Chondrocyte (in vitro differentiated cells): ENCODE results near the gene NTPCR. TPM values are rescaled to one million over a fixed set of nuclear protein-coding genes. Genes with fewer than 3 reads are reported as not detected.

Experiments
- DNase-seq: peaks from one replicate; pipeline ENCODE4 v3.0.0; 2021; ENCODE audit warnings: mixed read lengths, low spot score
- H3K27ac Mint-ChIP-seq: one replicate; pipeline ENCODE4 v1.8.0; 2021; ENCODE audit warnings: mild to moderate bottlenecking, moderate library complexity, mixed read lengths; ENCODE audit not compliant: unreplicated experiment
- H3K27me3 Mint-ChIP-seq: 2 replicates; pipeline ENCODE4 v1.8.0; 2021; ENCODE audit warnings: low read depth, mixed read lengths
- H3K36me3 Mint-ChIP-seq: 2 replicates; pipeline ENCODE4 v1.8.0; 2021; ENCODE audit warnings: low read depth, mixed read lengths
- H3K4me1 Mint-ChIP-seq: 2 replicates; pipeline ENCODE4 v1.8.0; 2021; ENCODE audit warnings: low read depth, mild to moderate bottlenecking, mixed read lengths
- H3K4me3 Mint-ChIP-seq: one replicate; pipeline ENCODE4 v1.8.0; 2021; ENCODE audit warnings: mild to moderate bottlenecking, moderate library complexity, mixed read lengths; ENCODE audit not compliant: unreplicated experiment
- H3K9me3 Mint-ChIP-seq: 2 replicates; pipeline ENCODE4 v1.8.0; 2021; ENCODE audit warnings: low read depth, mixed read lengths
- total RNA-seq: library from RNA; stranded (reverse); gene quantifications from 3 replicates; pipeline ENCODE4 v1.2.1, GENCODE V29; 2021
- TF ChIP-seq, protein P1 (sequence below): fragments of 200-600 bp; sonication (generic); IDR thresholded peaks from 2 replicates; pipeline ENCODE4 v1.5.0; 2021; ENCODE audit warnings: antibody characterized with exemption, mild to moderate bottlenecking, moderate library complexity

The NTPCR gene
- total RNA-seq, 1 donor from 2014 or later, result 24.8 TPM

- Mint-ChIP-seq H3K27ac (no peak overlapping the region), H3K27me3 (no peaks in the 10 kb centered on the region), H3K36me3 (peaks cover 8% of the 10 kb centered on the region), H3K4me1 (peaks cover 4% of the 10 kb centered on the region), H3K4me3 (no peak overlapping the region), H3K9me3 (no peaks in the 10 kb centered on the region)
- TF ChIP-seq, protein P1, sequence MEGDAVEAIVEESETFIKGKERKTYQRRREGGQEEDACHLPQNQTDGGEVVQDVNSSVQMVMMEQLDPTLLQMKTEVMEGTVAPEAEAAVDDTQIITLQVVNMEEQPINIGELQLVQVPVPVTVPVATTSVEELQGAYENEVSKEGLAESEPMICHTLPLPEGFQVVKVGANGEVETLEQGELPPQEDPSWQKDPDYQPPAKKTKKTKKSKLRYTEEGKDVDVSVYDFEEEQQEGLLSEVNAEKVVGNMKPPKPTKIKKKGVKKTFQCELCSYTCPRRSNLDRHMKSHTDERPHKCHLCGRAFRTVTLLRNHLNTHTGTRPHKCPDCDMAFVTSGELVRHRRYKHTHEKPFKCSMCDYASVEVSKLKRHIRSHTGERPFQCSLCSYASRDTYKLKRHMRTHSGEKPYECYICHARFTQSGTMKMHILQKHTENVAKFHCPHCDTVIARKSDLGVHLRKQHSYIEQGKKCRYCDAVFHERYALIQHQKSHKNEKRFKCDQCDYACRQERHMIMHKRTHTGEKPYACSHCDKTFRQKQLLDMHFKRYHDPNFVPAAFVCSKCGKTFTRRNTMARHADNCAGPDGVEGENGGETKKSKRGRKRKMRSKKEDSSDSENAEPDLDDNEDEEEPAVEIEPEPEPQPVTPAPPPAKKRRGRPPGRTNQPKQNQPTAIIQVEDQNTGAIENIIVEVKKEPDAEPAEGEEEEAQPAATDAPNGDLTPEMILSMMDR, result no peak
- DNase-seq, result no peak
Observed at GRCh38 chr1:232983375-232983774, 33.0 kb downstream of the NTPCR start.

DNA sequence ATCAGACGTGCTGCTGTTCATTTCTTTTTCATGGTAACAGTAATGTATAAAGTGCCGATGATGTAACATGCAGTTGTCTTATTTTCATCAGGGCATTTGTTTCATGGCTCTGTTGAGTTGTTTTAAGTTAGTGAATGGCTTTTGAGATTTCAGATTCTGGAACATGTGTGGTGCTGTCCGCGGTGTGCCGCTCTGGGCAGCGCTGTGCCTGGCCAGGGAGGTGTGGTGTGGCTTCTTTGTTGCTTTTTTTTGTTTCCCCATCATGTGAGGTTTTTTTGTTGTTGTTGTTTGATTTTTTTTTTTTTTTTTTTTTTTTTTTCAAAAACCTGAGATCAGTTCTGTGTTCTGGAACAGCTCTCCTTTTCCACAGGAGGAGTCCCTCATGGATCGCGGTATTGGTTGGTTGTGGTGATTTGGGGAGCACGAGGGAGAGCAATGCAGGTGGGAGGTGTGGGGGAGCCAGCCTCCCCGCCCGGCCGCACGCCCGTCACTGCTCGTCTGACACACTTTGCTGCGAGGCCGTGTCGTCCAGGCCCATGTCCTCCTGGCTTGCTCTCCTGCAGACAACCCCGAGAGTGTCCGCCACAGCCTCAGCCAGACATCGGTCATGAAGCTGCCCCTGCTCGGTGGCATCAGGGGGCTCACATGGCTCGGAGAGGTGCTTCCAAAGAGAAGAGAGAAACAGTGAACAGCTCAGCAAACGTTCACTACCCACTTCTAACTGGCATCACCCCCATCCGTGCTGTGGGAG, 33.6 kb downstream of the NTPCR start:
- H3K9me3 Mint-ChIP-seq, result no peaks in the 10 kb centered on the region
- TF ChIP-seq, protein P1, result no peak
- peaks cover 6% of the 10 kb centered on the region for H3K36me3 Mint-ChIP-seq
- no peak overlapping the region for H3K4me3 Mint-ChIP-seq
- H3K27ac Mint-ChIP-seq, result no peak overlapping the region
- peaks cover 4% of the 10 kb centered on the region for H3K4me1 Mint-ChIP-seq
- no peak for DNase-seq
- no peaks in the 10 kb centered on the region for H3K27me3 Mint-ChIP-seq

DNA sequence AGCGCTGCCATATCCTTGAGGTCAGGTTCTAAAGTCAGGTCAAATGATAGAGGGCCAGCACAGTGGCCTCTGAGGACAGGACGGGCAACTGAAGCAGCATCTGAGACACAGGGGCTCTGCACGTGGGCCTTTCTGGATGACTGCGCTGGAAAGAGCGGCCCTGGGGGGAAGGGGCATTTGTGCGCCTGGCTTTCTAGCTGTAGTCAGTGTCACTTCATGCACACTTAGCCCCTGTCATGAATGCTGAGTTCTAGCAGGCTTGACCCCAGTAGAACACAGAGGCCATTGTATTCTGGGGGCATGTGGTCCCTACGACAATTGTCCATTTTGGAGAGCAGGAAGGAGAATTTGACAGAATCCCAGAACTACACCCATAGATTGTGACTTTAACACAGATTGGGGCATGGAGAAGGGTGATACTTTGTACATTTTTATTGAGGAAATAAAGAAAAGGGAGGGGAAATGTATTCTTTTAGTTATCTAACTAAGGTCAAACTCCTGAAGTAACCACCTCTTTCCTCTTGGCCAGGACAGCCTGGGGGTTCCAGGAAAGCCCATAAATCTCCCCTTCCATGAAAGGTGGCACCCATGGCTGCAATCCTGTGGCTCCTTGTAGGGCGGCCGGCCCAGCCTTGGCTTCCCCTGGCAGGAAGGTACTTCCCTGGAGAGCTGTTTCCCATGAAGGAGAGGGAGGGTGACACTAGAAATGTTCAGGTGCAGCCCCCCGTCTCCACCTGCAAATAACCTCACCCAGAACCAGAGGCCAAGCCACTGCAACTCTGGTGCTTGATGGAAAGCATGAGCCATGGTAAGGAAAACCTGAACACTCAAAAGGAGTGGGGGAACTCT, 34.4 kb downstream of the NTPCR start:
- Mint-ChIP-seq H3K4me3 (no peak overlapping the region), H3K4me1 (peaks cover 4% of the 10 kb centered on the region), H3K36me3 (peaks cover 2% of the 10 kb centered on the region), H3K27ac (no peak overlapping the region), H3K9me3 (no peaks in the 10 kb centered on the region), H3K27me3 (no peaks in the 10 kb centered on the region)
- TF ChIP-seq, protein P1, result no peak
- no peak for DNase-seq

- Mint-ChIP-seq H3K27ac (no peak overlapping the region), H3K9me3 (no peaks in the 10 kb centered on the region), H3K27me3 (no peaks in the 10 kb centered on the region), H3K4me3 (no peak overlapping the region), H3K36me3 (peaks cover 2% of the 10 kb centered on the region), H3K4me1 (peaks cover 4% of the 10 kb centered on the region)
- no peak for DNase-seq
- TF ChIP-seq, protein P1, result no peak
Observed at GRCh38 chr1:232985882-232986526, 35.6 kb downstream of the NTPCR start.

- peaks cover 2% of the 10 kb centered on the region for H3K36me3 Mint-ChIP-seq
- no peak overlapping the region for H3K27ac Mint-ChIP-seq
- TF ChIP-seq, protein P1, result no peak
- DNase-seq, result no peak
- no peaks in the 10 kb centered on the region for H3K9me3 Mint-ChIP-seq
- no peaks in the 10 kb centered on the region for H3K27me3 Mint-ChIP-seq
- no peak overlapping the region for H3K4me3 Mint-ChIP-seq
- H3K4me1 Mint-ChIP-seq, result peaks cover 4% of the 10 kb centered on the region
Observed at GRCh38 chr1:232986527-232986922, 36.1 kb downstream of the NTPCR start.
